WTC11 (cell line): ENCODE data around the gene LTA. TPM values are rescaled to one million over a fixed set of nuclear protein-coding genes. Genes with fewer than 3 reads are reported as not detected.

Source experiments
- ATAC-seq: fragments of 200-7000 bp; cut with Tn5 transposase; 2 replicates; pipeline ENCODE4 v1.10.0; 2021; ENCODE audit warnings: mild to moderate bottlenecking, moderate library complexity
- CTCF ChIA-PET: fragments of 300-600 bp; sonication (Branson Sonifier 250); formaldehyde crosslinking; loops from one replicate; lab custom pipeline; 2021; ENCODE audit warnings: antibody characterized with exemption; lab: Charles Lee
- POLR2A ChIA-PET: fragments of 350-600 bp; sonication (Branson Sonifier 250); formaldehyde crosslinking; loops from one replicate; lab custom pipeline; 2021; ENCODE audit warnings: antibody characterized with exemption; lab: Charles Lee
- DNase-seq: peaks from one replicate; pipeline ENCODE4 v3.0.0; 2021; ENCODE audit warnings: low spot score
- H3K27ac Mint-ChIP-seq: 2 replicates; pipeline ENCODE4 v1.8.0; 2021; ENCODE audit warnings: mixed read lengths
- H3K27me3 Mint-ChIP-seq: 2 replicates; pipeline ENCODE4 v1.8.0; 2021; ENCODE audit warnings: low read depth, mild to moderate bottlenecking, moderate library complexity, mixed read lengths
- H3K36me3 Mint-ChIP-seq: 2 replicates; pipeline ENCODE4 v1.8.0; 2021; ENCODE audit warnings: mixed read lengths
- H3K4me1 Mint-ChIP-seq: 2 replicates; pipeline ENCODE4 v1.8.0; 2022; ENCODE audit warnings: mixed read lengths
- H3K4me3 Mint-ChIP-seq: 2 replicates; pipeline ENCODE4 v1.8.0; 2021; ENCODE audit warnings: mild to moderate bottlenecking, moderate library complexity, mixed read lengths
- H3K9me3 Mint-ChIP-seq: 2 replicates; pipeline ENCODE4 v1.8.0; 2021; ENCODE audit warnings: mixed read lengths
- ATF2 ChIP-seq: sonication (generic); formaldehyde crosslinking; IDR thresholded peaks from 2 replicates; pipeline ENCODE4 v1.8.1; 2022; ENCODE audit warnings: low read depth, missing genetic modification reagents, borderline replicate concordance
- ATF6 ChIP-seq: sonication (generic); formaldehyde crosslinking; IDR thresholded peaks from 2 replicates; pipeline ENCODE4 v1.8.1; 2023; ENCODE audit warnings: mild to moderate bottlenecking, missing genetic modification reagents
- CREB1 ChIP-seq: sonication (generic); formaldehyde crosslinking; IDR thresholded peaks from 2 replicates; pipeline ENCODE4 v1.8.0; 2023; ENCODE audit warnings: mild to moderate bottlenecking, missing genetic modification reagents
- ELF4 ChIP-seq: sonication (generic); formaldehyde crosslinking; IDR thresholded peaks from 2 replicates; pipeline ENCODE4 v1.8.1; 2022; ENCODE audit warnings: low read depth, mild to moderate bottlenecking, moderate library complexity, missing genetic modification reagents
- ERG ChIP-seq: fragments of 250-450 bp; sonication (Bioruptor Pico); IDR thresholded peaks from 2 replicates; pipeline ENCODE4 v1.8.0; 2021; ENCODE audit warnings: mild to moderate bottlenecking
- FOXK1 ChIP-seq: sonication (generic); formaldehyde crosslinking; IDR thresholded peaks from 2 replicates; pipeline ENCODE4 v1.8.0; 2022; ENCODE audit warnings: mild to moderate bottlenecking, moderate library complexity, missing genetic modification reagents
- FOXP4 ChIP-seq: sonication (generic); formaldehyde crosslinking; IDR thresholded peaks from 2 replicates; pipeline ENCODE4 v1.8.0; 2022; ENCODE audit warnings: mild to moderate bottlenecking, missing genetic modification reagents
- MAX ChIP-seq: sonication (generic); formaldehyde crosslinking; IDR thresholded peaks from 2 replicates; pipeline ENCODE4 v1.8.0; 2022; ENCODE audit warnings: mild to moderate bottlenecking, missing genetic modification reagents
- MXD4 ChIP-seq: fragments of 250-450 bp; sonication (Bioruptor Pico); IDR thresholded peaks from 2 replicates; pipeline ENCODE4 v1.8.0; 2021; ENCODE audit warnings: mild to moderate bottlenecking, moderate library complexity, borderline replicate concordance
- RELA ChIP-seq: sonication (generic); formaldehyde crosslinking; IDR thresholded peaks from 2 replicates; pipeline ENCODE4 v1.8.1; 2022; ENCODE audit warnings: missing genetic modification reagents, mild to moderate bottlenecking, borderline replicate concordance
- SP1 ChIP-seq: sonication (generic); formaldehyde crosslinking; conservative IDR thresholded peaks from 2 replicates; pipeline ENCODE4 v1.8.1; 2022; ENCODE audit warnings: missing genetic modification reagents
- STAT6 ChIP-seq: sonication (generic); formaldehyde crosslinking; conservative IDR thresholded peaks from 2 replicates; pipeline ENCODE4 v1.8.1; 2023; ENCODE audit warnings: mild to moderate bottlenecking, low read depth, missing genetic modification reagents, moderate library complexity
- TP53 ChIP-seq: sonication (generic); formaldehyde crosslinking; IDR thresholded peaks from 2 replicates; pipeline ENCODE4 v1.8.1; 2023; ENCODE audit warnings: mild to moderate bottlenecking, missing genetic modification reagents
- ZBTB43 ChIP-seq: sonication (generic); formaldehyde crosslinking; IDR thresholded peaks from 2 replicates; pipeline ENCODE4 v1.8.1; 2023; ENCODE audit warnings: mild to moderate bottlenecking, missing genetic modification reagents
- total RNA-seq: library from RNA; stranded (reverse); gene quantifications from 3 replicates; pipeline ENCODE4 v1.2.3, GENCODE V29; 2021
- TF ChIP-seq, protein P1 (sequence below): sonication (generic); formaldehyde crosslinking; IDR thresholded peaks from 2 replicates; pipeline ENCODE4 v1.8.0; 2023; ENCODE audit warnings: missing genetic modification reagents
- TF ChIP-seq, protein P2 (sequence below): sonication (generic); formaldehyde crosslinking; IDR thresholded peaks from 2 replicates; pipeline ENCODE4 v1.8.0; 2022; ENCODE audit warnings: mild to moderate bottlenecking, missing genetic modification reagents

Gene LTA
- total RNA-seq, 1 experiment from 2014 or later: 0.46 TPM

GRCh38 chr6:31532644-31533454, 39.2 kb upstream of the LTA start:
- H3K4me3 Mint-ChIP-seq: no peak overlapping the region
- DNase-seq (no peak), ATAC-seq (no peak)
- CTCF ChIA-PET: interaction anchor here (0.5 kb wide), 1 partner anchor 34 kb away, joined by 3 read pairs; no protein-coding TSS in a partner anchor
- TF ChIP-seq ERG (CRISPR knock-in tag) (no peak), TP53 (CRISPR knock-in tag) (no peak), ELF4 (no peak), FOXK1 (CRISPR knock-in tag) (no peak), FOXP4 (CRISPR knock-in tag) (no peak), MXD4 (CRISPR knock-in tag) (no peak), STAT6 (CRISPR knock-in tag) (no peak), MAX (CRISPR knock-in tag) (no peak), ZBTB43 (CRISPR knock-in tag) (no peak), RELA (CRISPR knock-in tag) (no peak), ATF2 (CRISPR knock-in tag) (no peak), SP1 (CRISPR knock-in tag) (no peak), CREB1 (CRISPR knock-in tag) (no peak), ATF6 (CRISPR knock-in tag) (no peak)
- TF ChIP-seq, protein P1, sequence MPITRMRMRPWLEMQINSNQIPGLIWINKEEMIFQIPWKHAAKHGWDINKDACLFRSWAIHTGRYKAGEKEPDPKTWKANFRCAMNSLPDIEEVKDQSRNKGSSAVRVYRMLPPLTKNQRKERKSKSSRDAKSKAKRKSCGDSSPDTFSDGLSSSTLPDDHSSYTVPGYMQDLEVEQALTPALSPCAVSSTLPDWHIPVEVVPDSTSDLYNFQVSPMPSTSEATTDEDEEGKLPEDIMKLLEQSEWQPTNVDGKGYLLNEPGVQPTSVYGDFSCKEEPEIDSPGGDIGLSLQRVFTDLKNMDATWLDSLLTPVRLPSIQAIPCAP (CRISPR knock-in tag): no peak
- TF ChIP-seq, protein P2, sequence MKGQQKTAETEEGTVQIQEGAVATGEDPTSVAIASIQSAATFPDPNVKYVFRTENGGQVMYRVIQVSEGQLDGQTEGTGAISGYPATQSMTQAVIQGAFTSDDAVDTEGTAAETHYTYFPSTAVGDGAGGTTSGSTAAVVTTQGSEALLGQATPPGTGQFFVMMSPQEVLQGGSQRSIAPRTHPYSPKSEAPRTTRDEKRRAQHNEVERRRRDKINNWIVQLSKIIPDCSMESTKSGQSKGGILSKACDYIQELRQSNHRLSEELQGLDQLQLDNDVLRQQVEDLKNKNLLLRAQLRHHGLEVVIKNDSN (CRISPR knock-in tag): no peak
- H3K27me3 Mint-ChIP-seq: no peaks in the 10 kb centered on the region
- H3K36me3 Mint-ChIP-seq: peaks cover 78% of the 10 kb centered on the region
- H3K9me3 Mint-ChIP-seq: no peaks in the 10 kb centered on the region
- POLR2A ChIA-PET: no interaction called here
- H3K27ac Mint-ChIP-seq: peak overlapping the region; percentile 53
- peaks cover 48% of the 10 kb centered on the region for H3K4me1 Mint-ChIP-seq
